Transverse colon (tissue), 4 donors: ENCODE data around the gene THEMIS2. TPM values are rescaled to one million over a fixed set of nuclear protein-coding genes. Genes with fewer than 3 reads are reported as not detected.

Source experiments
- DNase-seq: peaks from one replicate; pipeline ENCODE4 v3.0.0-alpha.2; 2019
- H3K27ac ChIP-seq, 4 donors: fragments of 200-600 bp; sonication (generic); 2 replicates each; pipeline ENCODE4 v1.5.1; 2016 to 2018; ENCODE audit warnings: inconsistent platforms in 4 of 4
- H3K27me3 ChIP-seq: fragments of 200-600 bp; sonication (generic); 2 replicates; pipeline ENCODE4 v1.5.1; 2017; ENCODE audit warnings: inconsistent platforms
- H3K36me3 ChIP-seq, 4 donors: fragments of 200-600 bp; sonication (generic); 2 replicates each; pipeline ENCODE4 v1.5.1; 2017 to 2019; ENCODE audit warnings: inconsistent platforms in 4 of 4
- H3K4me1 ChIP-seq, 4 donors: fragments of 200-600 bp; sonication (generic); 2 replicates each; pipeline ENCODE4 v1.5.1; 2017 to 2020; ENCODE audit warnings: inconsistent platforms in 4 of 4
- H3K4me3 ChIP-seq, 4 donors: fragments of 200-600 bp; sonication (generic); 1 replicate in 1 of 4; 2 replicates in 3 of 4; pipeline versions ENCODE4 v1.5.1 to v1.6.1; 2017 to 2019; ENCODE audit warnings: inconsistent platforms in 4 of 4
- H3K9me3 ChIP-seq, 2 donors: fragments of 200-600 bp; sonication (generic); 2 replicates each; pipeline ENCODE4 v1.5.1; 2017 to 2019; ENCODE audit warnings: inconsistent platforms in 2 of 2
- EP300 ChIP-seq: sonication (generic); formaldehyde crosslinking; IDR thresholded peaks from one replicate; pipeline ENCODE4 v1.6.1; 2017; ENCODE audit warnings: antibody characterized with exemption, low read depth
- POLR2A ChIP-seq: fragments of 450-650 bp; IDR thresholded peaks from one replicate; pipeline ENCODE4 v1.6.1; 2016; ENCODE audit warnings: antibody characterized with exemption, mild to moderate bottlenecking, moderate library complexity
- POLR2AphosphoS5 ChIP-seq, 3 donors: sonication (generic); formaldehyde crosslinking; IDR thresholded peaks; one replicate each; pipeline ENCODE4 v1.6.1; 2016; ENCODE audit warnings: antibody characterized with exemption in 3 of 3
- WGBS, 2 donors: methylation state at CpG; one replicate each; pipeline ENCODE4 v1.1.5; 2018; ENCODE audit warnings: low coverage in 1 of 2; 5-methylcytosine and 5-hydroxymethylcytosine counted together
- in situ Hi-C, 4 donors: fragments of 200-750 bp; cut with MboI; loops; one replicate each; pipeline versions ENCODE4 v1.15.0 to v1.15.1; 2017; ENCODE audit warnings: low sequenced_read_pairs in 3 of 4, low pct_ligation_motif_present in 1 of 4, low pct_unique_long_range_greater_than_20kb in 1 of 4
- intact Hi-C: fragments of 100-400 bp; cut with DNase I; formaldehyde crosslinking; loops from one replicate; pipeline ENCODE4 v1.15.1; 2023; ENCODE audit warnings: low total_unique reads
- total RNA-seq, 4 donors: library from RNA; depleted of rRNA; stranded (reverse); fragments of >200 nt; gene quantifications; one replicate each; pipeline ENCODE4 v1.1.0, GENCODE V29; 2016
- TF ChIP-seq, protein P1 (sequence below), 5 experiments: fragments of 200-600 bp in 3 of 5; fragments of 450-650 bp in 2 of 5; sonication (generic) in 3 of 5; IDR thresholded peaks; 1 replicate in 2 of 5; 2 replicates in 3 of 5; pipeline ENCODE4 v1.5.1; 2016 to 2017; ENCODE audit warnings: antibody characterized with exemption in 5 of 5, inconsistent platforms in 3 of 5, mild to moderate bottlenecking in 2 of 5, moderate library complexity in 1 of 5

THEMIS2 gene
- total RNA-seq, 4 donors from 2014 or later: 1.00 to 27.9 (median 18.6) TPM

DNA sequence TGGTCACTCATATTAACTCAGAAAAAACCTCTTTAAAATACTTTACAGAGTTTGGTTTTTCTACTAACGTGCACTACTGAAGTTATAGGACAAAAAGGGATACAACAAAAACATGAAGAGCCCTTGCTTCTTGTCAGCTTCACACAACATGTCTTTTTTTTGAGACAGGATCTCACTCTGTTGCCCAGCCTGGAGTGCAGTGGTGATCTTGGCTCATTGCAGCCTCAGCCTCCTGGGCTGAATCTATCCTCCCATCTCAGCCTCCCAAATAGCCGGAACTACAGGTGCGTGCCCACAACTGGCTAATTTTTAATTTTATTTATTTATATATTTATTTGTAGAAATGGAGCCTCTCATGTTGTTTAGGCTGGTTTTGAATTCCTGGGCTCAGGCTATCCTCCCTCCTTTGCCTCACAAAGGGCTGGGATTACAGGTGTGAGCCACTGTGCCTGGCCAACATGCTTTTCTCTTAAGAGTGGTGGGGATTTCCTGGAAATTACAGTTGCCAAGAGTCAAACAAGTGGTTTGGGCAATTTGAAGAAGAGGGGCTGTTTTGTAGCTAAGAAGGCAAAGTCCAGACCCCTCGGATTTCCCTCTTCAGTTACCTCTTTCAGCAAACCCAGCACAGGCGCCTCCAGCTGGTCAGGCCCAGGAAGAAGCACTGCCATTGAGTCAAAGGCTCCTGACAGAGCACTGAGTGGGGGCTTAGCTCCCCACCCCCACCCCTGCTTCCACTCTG is 56.0 kb downstream of the THEMIS2 start:
- H3K36me3 ChIP-seq: no peaks in the 10 kb centered on the region
- H3K27ac ChIP-seq: no peak overlapping the region
- H3K4me1 ChIP-seq: no peaks in the 10 kb centered on the region
- no peak overlapping the region for H3K4me3 ChIP-seq
- no peaks in the 10 kb centered on the region for H3K9me3 ChIP-seq
- DNase-seq: no peak
- no peaks in the 10 kb centered on the region for H3K27me3 ChIP-seq
- no peak for TF ChIP-seq POLR2A
- no peak for TF ChIP-seq EP300
- TF ChIP-seq, protein P1, sequence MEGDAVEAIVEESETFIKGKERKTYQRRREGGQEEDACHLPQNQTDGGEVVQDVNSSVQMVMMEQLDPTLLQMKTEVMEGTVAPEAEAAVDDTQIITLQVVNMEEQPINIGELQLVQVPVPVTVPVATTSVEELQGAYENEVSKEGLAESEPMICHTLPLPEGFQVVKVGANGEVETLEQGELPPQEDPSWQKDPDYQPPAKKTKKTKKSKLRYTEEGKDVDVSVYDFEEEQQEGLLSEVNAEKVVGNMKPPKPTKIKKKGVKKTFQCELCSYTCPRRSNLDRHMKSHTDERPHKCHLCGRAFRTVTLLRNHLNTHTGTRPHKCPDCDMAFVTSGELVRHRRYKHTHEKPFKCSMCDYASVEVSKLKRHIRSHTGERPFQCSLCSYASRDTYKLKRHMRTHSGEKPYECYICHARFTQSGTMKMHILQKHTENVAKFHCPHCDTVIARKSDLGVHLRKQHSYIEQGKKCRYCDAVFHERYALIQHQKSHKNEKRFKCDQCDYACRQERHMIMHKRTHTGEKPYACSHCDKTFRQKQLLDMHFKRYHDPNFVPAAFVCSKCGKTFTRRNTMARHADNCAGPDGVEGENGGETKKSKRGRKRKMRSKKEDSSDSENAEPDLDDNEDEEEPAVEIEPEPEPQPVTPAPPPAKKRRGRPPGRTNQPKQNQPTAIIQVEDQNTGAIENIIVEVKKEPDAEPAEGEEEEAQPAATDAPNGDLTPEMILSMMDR (IDR thresholded peaks at IDR 0.05): no peak
- TF ChIP-seq POLR2AphosphoS5 (IDR thresholded peaks at IDR 0.05): no peak
- in situ Hi-C loops (no loop called here), intact Hi-C loops (no loop called here)
- WGBS, 2 donors: 61 to 66% methylated on average over 3 to 5 of the region's 5 CpGs

DNA sequence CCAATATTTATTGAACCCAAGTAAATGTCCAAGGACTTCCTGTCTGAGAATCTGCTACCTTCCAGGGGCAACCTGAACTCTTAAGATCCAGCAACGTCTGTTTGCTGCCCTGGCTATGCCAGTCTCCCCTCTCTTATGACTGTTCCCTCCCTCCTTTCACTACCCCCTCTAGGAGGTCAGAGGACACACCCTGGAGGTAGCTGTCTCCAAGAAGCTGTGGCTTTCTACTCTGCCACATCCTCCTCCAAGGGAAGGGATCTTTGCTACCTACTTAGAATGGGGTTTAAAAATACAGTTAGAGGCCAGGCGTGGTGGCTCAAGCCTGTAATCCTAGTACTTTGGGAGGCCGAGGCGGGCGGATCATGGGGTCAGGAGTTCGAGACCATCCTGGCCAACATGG is 58.8 kb downstream of the THEMIS2 start:
- in situ Hi-C loops: no loop called here
- TF ChIP-seq EP300 (no peak), POLR2AphosphoS5 (IDR thresholded peaks at IDR 0.05) (no peak), POLR2A (no peak)
- TF ChIP-seq, protein P1 (IDR thresholded peaks at IDR 0.05): no peak

DNA sequence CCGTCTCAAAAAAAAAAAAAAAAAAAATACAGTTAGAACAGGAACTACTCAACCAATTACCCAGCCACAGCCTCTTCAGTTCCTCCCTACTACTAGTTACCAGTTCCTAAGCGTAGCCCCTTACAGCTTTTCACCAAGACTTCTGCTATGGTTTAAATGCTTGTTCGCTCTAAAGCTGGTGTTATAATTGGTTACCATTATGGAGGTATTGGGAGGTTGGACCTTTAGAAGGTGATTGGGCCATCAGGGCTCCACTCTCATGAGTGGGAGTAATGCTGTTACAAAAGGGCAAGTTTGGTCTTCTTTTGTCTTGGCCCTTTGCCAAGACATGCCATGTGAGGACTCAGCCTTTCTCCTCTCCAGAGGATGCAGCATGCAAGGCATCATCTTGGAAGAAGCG is 59.4 kb downstream of the THEMIS2 start:
- DNase-seq: no peak
- Histone ChIP-seq H3K36me3 (no peaks in the 10 kb centered on the region), H3K27ac (no peak overlapping the region), H3K9me3 (no peaks in the 10 kb centered on the region), H3K27me3 (peaks cover 12% of the 10 kb centered on the region), H3K4me3 (no peak overlapping the region), H3K4me1 (peaks cover 0 to 10% (median 2%) of the 10 kb centered on the region in 4 donors)
- WGBS, 2 donors: 72% methylated on average over 4 of the region's 4 CpGs; no CpG with 5 or more reads in 1 of the 2 donors
- TF ChIP-seq, protein P1 (IDR thresholded peaks at IDR 0.05): no peak
- TF ChIP-seq EP300: no peak
- no peak for TF ChIP-seq POLR2AphosphoS5 (IDR thresholded peaks at IDR 0.05)
- TF ChIP-seq POLR2A: no peak
- in situ Hi-C loops (no loop called here), intact Hi-C loops (no loop called here)

More for the DNA sequence above, 58.8 kb downstream of the THEMIS2 start:
- Histone ChIP-seq H3K27ac (no peak overlapping the region), H3K4me1 (peaks cover 0 to 8% (median 2%) of the 10 kb centered on the region in 4 donors), H3K4me3 (no peak overlapping the region), H3K36me3 (no peaks in the 10 kb centered on the region), H3K27me3 (peaks cover 12% of the 10 kb centered on the region), H3K9me3 (no peaks in the 10 kb centered on the region)
- DNase-seq: no peak
- WGBS, 2 donors: 88% methylated on average over 6 of the region's 6 CpGs; no CpG with 5 or more reads in 1 of the 2 donors
- intact Hi-C loops: no loop called here

DNA sequence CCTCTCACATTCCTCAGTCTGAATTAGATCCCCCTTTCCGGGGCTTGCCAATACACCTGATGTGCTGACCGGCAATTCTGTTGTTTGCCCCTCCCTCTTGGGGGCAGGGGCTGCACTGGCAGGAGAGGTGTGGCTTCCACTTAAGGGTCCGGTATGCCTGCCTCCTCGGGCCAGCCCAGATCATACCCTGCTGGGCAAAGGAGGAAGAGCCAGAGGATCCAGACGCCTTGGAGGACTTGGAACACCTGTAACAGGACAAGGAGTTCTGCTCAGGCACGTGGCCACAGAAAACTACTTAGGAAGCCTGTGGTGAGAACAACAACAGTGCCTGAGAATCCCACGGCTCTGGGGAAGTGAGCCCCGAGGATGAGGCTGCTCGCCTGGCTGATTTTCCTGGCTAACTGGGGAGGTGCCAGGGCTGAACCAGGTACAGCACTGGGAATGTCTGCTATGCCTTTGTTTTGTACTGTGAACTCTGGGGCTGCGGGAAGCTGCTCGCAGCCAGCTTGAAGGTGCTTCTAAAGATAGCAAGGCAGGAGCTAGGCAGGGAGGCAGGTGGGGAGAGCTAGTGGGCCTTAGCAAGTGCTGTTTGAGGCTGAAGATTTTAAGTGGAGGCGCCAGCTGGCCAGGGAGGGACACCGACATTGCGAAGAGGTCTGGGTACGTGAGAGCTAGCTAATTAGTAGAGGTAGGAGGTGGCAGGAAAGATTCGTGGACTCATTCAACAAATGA is 62.6 kb downstream of the THEMIS2 start, which contains the start of gene SMPDL3B:
SMPDL3B (plus strand) TSS at position 183 of the 732 bp plus-strand sequence; CDS start at position 367, 184 bp downstream.
- Histone ChIP-seq H3K4me1 (peaks cover 0 to 18% (median 2%) of the 10 kb centered on the region in 4 donors), H3K4me3 (peak within 1 kb of the TSS in 3 of 4 donors; percentile 27 to 51 (median 30)), H3K27ac (peak within 1 kb of the TSS; percentile 56 to 78 (median 68)), H3K36me3 (no peaks in the 10 kb centered on the region), H3K9me3 (no peaks in the 10 kb centered on the region), H3K27me3 (peaks cover 12% of the 10 kb centered on the region)
- in situ Hi-C loops (no loop called here), intact Hi-C loops (no loop called here)
- DNase-seq: peak; percentile 85
- TF ChIP-seq EP300 (no peak), POLR2A (peak; percentile 74), POLR2AphosphoS5 (IDR thresholded peaks at IDR 0.05) (peak; percentile 41 to 83 (median 71))
- TF ChIP-seq, protein P1 (IDR thresholded peaks at IDR 0.05): peak in 4 of 5 experiments; percentile 18 to 58 (median 30)
- WGBS, 2 donors: 0 to 8% methylated on average over 2 to 16 of the region's 16 CpGs
